ENCODE data around the gene PJVK. TPM values are rescaled to one million over a fixed set of nuclear protein-coding genes. Genes with fewer than 3 reads are reported as not detected.

PJVK gene
- total and polyA plus RNA-seq, 2 of the 13 experiments (the other 11 are each of a cell fraction or from before 2014, with no cell fraction given), result 1.2 to 2.6 TPM

GRCh38 chr2:178413472-178414265, 37.5 kb upstream of the PJVK start (continued):
- TF ChIP-seq AKNA (CRISPR knock-in tag; IDR thresholded peaks at IDR 0.05; ENCODE audit: borderline replicate concordance), result no peak
- TF ChIP-seq HDAC2 (CRISPR knock-in tag; IDR thresholded peaks at IDR 0.05), result no peak
- peak; percentile 82 for TF ChIP-seq ZNF687 (CRISPR knock-in tag; IDR thresholded peaks at IDR 0.05)
- TF ChIP-seq EHMT2 (IDR thresholded peaks at IDR 0.05; ENCODE audit: borderline replicate concordance, low read depth, low read length), result no peak
- TF ChIP-seq RBM22 (optimal IDR thresholded peaks at IDR 0.05; ENCODE audit: low read length), result no peak
- no peak for TF ChIP-seq ZNF138 (CRISPR knock-in tag; IDR thresholded peaks at IDR 0.05; ENCODE audit: low read depth)
- no peak for TF ChIP-seq ZFP41 (CRISPR knock-in tag; IDR thresholded peaks at IDR 0.05; ENCODE audit: borderline replicate concordance)
- TF ChIP-seq MBD4 (IDR thresholded peaks at IDR 0.05; ENCODE audit: borderline replicate concordance, low read length), result no peak
- TF ChIP-seq ZNF597 (CRISPR knock-in tag; IDR thresholded peaks at IDR 0.05), result no peak
- TF ChIP-seq ZNF670 (CRISPR knock-in tag; IDR thresholded peaks at IDR 0.05; ENCODE audit: borderline replicate concordance), result no peak
- TF ChIP-seq CREB1 (IDR thresholded peaks at IDR 0.05), result peak; percentile 68
- peak; percentile 90 for TF ChIP-seq CREB1 (CRISPR knock-in tag; IDR thresholded peaks at IDR 0.05)
- no peak for TF ChIP-seq ZC3H13 (CRISPR knock-in tag; IDR thresholded peaks at IDR 0.05)
- no peak for TF ChIP-seq TRIM22 (IDR thresholded peaks at IDR 0.05)
- no peak for TF ChIP-seq GATA4 (IDR thresholded peaks at IDR 0.05; ENCODE audit: borderline replicate concordance, low read depth)
- TF ChIP-seq ZC3H4 (CRISPR knock-in tag; IDR thresholded peaks at IDR 0.05; ENCODE audit: borderline replicate concordance), result no peak
- peak; percentile 46; the same call in 1 of the 2 replicates for TF ChIP-seq ZNF761 (CRISPR knock-in tag; conservative IDR thresholded peaks at IDR 0.05)
